HG03575 (cell line): ENCODE measurements around the gene PTTG1IP2.
A peak's percentile ranks its signal among the peaks of the same experiment; 100 is the strongest.
"Not testable (repeated sequence)": the region's sequence is repeated elsewhere in the genome, so short reads cannot be mapped to it uniquely, and the experiment has no call there.

Experiments used
- ATAC-seq: cut with Tn5 transposase; IDR thresholded peaks from one replicate; pipeline ENCODE4 v1.9.1; 2021; ENCODE audit not compliant: unreplicated experiment, insufficient number of reproducible peaks, low FRiP score; ENCODE audit errors: extremely low read depth

The PTTG1IP2 gene

GRCh38 chr7:90469554-90469953 lies at the start of gene PTTG1IP2:
TSS of gene PTTG1IP2 (plus strand) at chr7:90469639. CDS start at chr7:90469787, 148 bp downstream.
- ATAC-seq: no peak

- no peak for ATAC-seq
These were observed 47.8 kb upstream of the PTTG1IP2 start for GRCh38 chr7:90421651-90422050.

GRCh38 chr7:90424720-90425119 lies 44.7 kb upstream of the PTTG1IP2 start:
- peak; percentile 92 for ATAC-seq

- no peak for ATAC-seq
These were observed 44.1 kb upstream of the PTTG1IP2 start for GRCh38 chr7:90425376-90425775.

- ATAC-seq: no peak
These were observed 38.6 kb upstream of the PTTG1IP2 start for GRCh38 chr7:90430614-90431460.

GRCh38 chr7:90432752-90433151 lies 36.7 kb upstream of the PTTG1IP2 start:
- ATAC-seq: no peak

GRCh38 chr7:90433221-90433620 lies 36.2 kb upstream of the PTTG1IP2 start:
- ATAC-seq: no peak

GRCh38 chr7:90445633-90446032 lies 23.8 kb upstream of the PTTG1IP2 start:
- ATAC-seq: no peak

- no peak for ATAC-seq
These were observed 23.1 kb upstream of the PTTG1IP2 start for GRCh38 chr7:90446137-90446899.

- no peak for ATAC-seq
These were observed 16.1 kb upstream of the PTTG1IP2 start for GRCh38 chr7:90453259-90453891.

- ATAC-seq: no peak
These were observed 15.5 kb upstream of the PTTG1IP2 start for GRCh38 chr7:90453931-90454330.

GRCh38 chr7:90455163-90456030 lies 14.0 kb upstream of the PTTG1IP2 start:
- peak; percentile 69 for ATAC-seq

- no peak for ATAC-seq
These were observed 11.3 kb upstream of the PTTG1IP2 start for GRCh38 chr7:90458104-90458503.

GRCh38 chr7:90459888-90460287 lies 9.6 kb upstream of the PTTG1IP2 start:
- no peak for ATAC-seq

GRCh38 chr7:90461219-90461618 lies 8.2 kb upstream of the PTTG1IP2 start:
- ATAC-seq: no peak

- ATAC-seq: not testable (repeated sequence)
These were observed 6.2 kb upstream of the PTTG1IP2 start for GRCh38 chr7:90463151-90463628.

- no peak for ATAC-seq
These were observed 3.6 kb upstream of the PTTG1IP2 start for GRCh38 chr7:90465816-90466215.

- ATAC-seq: no peak
These were observed 3.5 kb downstream of the PTTG1IP2 start for GRCh38 chr7:90472805-90473540.
